ENCODE measurements around the gene PDE1C.

Gene PDE1C

DNA sequence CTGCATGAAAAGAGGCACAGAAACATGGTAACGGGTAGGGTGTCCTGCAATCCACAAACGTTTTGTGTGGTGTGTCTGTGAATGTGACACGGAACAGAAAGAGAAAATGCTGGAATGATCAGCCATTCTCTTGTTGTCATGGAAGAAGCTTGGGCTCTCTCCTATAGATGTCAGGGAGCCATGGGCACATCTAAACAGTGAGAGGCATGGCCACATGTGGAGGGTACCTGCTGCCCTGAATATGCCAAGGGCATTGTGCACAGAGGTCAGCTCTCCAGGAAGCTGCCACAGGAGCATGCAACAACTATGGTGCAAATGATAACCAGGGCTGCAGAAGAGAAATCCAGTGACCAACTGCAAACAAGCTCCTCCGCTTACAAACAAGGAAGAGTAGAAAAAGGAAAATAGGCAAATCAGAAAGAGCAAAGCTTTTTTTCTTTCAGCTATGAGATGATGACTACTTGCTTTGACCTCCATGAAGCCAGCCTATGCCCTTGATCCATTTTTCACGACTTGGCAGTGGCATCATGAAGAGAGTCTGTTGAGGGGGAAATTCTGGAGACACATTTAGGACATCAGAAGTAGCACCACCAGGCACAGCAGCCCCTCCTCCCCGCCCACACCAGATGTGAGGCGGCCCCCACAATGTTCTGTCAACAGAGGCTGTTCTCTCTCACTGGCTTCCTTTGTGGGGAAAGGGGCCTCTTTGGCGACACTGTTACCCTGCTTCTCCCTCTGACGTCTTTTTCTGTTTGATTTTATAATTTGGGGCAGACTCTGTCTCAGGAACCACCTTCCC, 4.8 kb upstream of the PDE1C start:
- DNase-seq: no peak

DNA sequence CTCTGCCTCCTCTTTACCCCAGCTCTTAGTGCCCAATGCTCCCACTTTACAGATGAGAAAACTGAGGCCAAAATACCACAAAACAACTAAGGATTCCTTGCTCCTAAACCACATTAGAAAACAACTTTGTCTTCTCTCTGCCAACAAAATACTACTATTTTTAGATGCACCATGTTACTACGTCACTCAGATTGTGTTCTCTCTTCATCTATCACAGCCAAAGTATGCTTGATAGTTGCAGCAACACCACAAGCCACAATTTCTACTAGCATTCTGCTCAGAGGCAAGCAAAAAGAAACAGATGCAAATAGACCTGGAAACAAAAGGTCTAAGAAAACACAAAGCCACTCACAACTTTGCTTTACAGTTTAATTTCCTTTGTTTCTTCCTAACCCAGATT, 3.3 kb upstream of the PDE1C start:
- no peak for DNase-seq

GRCh38 chr7:32072397-32072796, 2.2 kb upstream of the PDE1C start:
- DNase-seq: no peak

DNA sequence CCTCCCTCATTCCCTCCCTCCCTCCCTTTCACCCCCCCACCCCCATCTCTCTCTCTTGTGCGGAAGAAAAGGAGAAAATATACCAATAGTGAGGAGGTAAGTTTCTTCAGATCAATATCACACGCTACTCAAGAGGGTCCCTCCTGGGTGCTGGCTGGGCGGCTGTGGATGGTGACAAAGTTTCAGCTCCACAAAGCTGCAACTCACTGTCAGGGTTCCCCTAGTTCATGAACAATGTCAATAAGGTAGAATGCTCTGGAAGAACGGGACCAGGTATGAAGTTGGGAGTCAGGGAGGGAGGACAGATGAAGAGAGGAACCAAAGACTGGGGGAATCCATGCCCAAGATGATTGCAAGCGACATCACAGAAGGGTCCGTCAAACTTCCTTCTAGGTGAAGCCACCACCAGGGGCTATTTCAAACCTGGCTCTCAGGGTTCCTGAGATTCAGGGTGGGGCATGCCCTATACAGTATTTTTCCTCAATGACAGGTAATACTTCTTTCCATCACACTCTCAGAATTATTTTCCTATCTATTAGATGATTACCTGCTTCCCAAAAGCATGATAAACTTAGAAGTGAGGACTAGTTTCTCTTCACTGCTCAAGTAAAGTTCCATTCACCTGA, 1.4 kb upstream of the PDE1C start:
- no peak for DNase-seq

DNA sequence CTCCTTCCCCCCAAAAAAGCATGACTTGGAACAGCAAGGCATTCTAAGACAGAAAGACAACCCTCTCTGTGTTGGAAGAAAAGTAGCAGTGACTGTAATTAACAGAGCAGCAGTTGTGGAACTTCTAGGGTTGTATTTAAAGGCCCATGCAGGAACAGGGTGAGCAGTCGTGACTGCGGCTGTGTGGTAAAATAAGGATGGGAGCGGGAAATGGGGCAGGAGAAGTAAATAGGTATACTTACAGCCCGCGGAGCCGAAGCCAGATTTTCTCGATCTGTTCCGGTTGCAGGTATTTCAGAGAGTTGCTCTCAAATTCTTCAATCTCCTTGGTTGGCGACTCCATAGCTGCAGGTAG, 179 bp downstream of the PDE1C start:
- no peak for DNase-seq

- no peak for DNase-seq
These were observed 1.0 kb downstream of the PDE1C start for GRCh38 chr7:32069116-32069650.

- DNase-seq: no peak
These were observed 1.7 kb downstream of the PDE1C start for GRCh38 chr7:32068411-32069101.

DNA sequence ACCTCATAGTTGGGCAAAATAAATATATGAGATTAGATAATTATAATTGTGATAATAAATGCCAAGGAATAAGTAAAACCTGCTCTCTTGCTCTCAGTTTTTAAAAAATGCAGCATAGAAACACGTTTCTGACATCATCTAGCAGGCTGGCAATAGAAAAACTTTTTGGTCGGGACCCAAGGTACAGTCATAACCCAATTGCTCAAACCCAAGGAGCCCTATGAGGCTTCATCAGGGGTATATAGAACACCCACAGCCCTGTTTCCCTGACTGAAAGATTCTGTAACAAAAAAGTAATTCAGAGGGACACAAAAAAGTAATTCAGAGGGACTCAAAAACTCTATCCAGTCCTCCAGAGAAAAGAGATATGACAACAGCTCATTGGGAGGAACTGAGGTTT, 3.8 kb downstream of the PDE1C start:
- no peak for DNase-seq

GRCh38 chr7:32063614-32064013, 6.6 kb downstream of the PDE1C start:
- DNase-seq: no peak

DNA sequence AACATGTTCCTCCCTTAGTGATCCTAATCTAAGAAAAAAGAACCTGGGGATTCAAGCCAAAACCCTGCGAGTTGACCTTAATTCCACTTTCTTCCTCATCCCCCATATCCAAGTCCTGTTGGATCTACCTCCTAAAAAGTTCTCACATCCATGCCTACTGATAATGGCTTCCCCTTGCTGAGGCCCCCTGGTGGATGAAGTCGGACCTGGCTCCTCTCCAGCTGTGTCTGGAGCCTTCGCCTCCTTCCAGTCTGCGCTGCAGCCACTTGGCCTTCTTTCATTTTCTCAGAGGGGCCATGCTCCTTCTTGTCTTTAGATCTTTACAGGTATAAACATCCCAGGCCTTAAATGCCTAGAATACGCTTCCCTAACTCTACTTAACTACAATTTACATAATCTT, 8.1 kb downstream of the PDE1C start:
- DNase-seq: peak; percentile 46 to 58

DNA sequence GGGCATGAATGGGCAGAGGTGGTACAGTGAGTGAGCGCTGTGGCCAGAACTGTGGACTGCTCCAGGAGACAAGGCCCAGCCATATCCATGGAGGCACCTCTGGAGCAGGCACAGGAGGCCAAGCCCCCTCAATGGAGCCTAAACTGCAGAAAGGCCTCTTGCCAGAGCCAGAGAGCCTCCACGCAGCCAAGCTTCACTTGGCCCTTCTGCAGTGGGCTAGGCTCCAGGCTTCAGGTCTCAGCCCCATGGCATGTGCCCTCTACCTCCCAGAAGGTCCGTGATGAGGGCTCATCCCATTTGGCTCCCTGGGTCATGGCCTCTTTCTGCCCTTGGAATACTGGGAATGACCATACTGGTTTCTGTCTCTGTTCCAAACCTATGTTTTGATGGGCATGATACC, 8.9 kb downstream of the PDE1C start:
- DNase-seq: no peak

DNA sequence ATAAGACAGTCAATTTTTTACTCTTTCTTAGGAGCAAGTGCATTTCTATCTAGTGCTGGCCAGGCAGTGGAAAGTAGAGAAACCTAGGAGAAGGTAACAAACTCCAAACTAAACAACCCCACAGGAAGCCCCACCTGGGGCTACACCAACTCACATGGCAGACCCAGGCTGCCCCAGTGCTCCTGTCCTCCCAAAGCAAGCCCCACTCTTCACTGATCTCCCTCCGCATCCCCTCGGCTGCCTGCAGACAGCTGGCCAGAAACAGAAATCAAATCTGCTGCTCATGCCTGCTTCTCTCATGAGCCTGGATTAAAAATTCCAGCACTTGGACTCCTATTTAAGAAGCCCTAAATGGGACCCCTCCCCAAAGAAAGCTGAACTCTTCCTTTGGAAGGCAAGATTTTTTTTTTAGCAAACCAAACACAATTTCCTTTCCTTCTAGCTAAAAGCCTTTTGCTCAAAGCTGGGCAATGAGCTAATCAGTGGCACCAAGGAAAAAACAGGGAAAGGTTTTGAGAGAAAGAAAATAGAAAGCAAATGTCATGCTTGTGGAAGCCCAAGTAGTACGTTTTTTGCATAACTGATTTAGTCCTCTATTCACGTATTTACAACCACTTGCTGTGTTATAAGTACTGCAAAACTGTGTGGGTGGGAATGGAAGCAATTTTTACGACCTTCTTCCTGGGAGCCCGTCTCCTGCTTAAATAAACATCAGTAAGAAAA, 10.8 kb downstream of the PDE1C start:
- no peak for DNase-seq

- DNase-seq: no peak
These were observed 12.2 kb downstream of the PDE1C start for GRCh38 chr7:32058002-32058401.

DNA sequence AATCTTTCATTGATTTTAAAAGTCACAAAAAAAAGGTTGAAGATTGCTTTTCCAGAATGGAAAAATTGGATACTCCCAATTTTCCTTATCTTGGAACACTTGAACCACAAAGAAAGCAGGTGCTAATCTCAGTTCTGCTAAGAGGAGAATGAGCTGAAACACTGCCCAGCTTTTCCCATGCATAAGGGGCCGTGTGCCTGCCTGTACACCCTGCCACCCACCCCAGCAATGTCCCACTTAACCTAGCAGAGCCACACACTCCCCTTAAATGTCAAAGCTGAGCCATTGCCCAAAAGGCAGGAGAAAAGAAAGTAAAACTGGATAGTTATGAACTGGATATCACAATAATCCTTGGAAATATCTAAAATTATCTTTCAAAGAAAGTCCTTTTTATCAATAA, 13.4 kb downstream of the PDE1C start:
- DNase-seq: no peak

DNA sequence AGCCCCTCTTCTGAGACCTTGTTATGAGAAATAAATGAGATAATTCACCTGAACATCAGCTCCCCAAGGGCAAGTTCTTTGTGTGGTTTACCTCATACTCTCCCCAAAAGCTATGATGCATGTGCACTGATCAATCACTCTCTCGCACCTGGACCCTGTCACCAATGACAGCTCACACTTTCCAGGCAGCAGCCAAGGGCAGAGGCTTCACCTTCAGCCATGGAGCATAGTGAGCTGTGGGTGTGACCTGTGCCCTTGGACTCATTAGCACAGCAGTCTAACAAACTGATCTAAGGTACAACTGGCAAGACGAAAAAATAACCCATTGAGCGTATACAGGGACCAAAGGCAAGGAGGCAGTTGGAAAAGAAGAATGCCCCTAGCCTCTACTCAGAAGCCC, 17.0 kb downstream of the PDE1C start:
- DNase-seq: no peak

- DNase-seq: no peak
These were observed 19.1 kb downstream of the PDE1C start for GRCh38 chr7:32051128-32051527.

DNA sequence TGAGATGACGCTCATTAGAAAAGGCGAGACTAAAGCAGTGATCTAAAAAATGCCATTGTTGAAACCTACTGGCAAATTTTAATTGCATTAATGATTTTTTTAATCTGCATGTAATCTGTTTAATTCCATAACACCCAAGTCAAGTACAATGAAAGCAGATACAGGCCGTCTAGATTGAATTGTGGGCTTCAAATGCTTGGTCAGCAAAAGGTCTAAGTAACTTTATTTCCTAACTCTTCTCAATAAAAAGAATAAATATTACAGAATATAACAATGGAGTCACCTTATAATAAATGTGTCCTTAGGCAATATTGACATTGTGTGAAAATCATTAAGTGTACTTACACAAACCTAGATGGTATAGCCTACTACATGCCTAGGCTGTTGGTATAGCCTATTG, 20.6 kb downstream of the PDE1C start:
- no peak for DNase-seq

DNA sequence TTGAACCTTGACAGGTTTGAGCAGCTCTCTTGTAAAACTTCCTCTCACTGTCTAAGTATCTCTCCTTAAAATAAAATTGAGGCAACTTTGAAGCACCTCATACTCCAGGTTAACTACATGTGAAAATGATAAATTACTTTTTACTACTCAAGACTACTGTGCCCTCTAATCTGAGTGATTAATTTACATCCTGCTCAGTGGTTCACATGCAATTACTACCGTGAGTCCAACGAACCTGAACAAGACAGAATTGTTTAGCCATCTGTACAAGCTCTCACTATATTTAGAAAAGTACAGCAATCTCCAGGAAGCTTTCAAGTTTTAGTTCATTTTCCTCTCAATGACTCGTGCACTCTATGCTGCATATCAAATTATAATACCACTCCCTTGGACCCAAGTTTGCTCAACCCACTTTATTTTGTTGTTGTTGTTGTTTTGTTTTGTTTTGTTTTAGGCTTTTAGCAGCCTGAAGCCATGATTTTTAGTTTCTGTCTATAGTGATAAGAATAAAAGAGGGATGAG, 21.2 kb downstream of the PDE1C start:
- DNase-seq: no peak

DNA sequence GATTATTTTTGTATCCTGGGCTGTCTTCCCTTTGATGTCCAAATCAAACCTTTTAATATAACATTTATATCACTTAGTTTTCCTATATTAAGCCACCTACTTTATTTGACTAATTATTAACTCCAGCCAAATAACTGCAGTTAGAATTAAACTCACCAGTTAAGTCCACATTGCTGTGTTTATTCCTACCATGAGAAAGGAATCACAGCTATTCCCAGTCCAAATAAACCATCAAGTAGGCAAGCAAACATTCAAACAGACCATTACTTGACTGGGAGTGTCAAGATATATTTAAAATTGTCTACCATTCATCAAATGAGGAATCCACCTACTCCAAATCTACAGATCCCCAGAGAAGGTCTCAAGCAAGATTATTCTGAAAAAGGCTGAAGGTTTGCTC, 22.4 kb downstream of the PDE1C start:
- DNase-seq: no peak

GRCh38 chr7:32047075-32047474, 23.1 kb downstream of the PDE1C start:
- DNase-seq: no peak

DNA sequence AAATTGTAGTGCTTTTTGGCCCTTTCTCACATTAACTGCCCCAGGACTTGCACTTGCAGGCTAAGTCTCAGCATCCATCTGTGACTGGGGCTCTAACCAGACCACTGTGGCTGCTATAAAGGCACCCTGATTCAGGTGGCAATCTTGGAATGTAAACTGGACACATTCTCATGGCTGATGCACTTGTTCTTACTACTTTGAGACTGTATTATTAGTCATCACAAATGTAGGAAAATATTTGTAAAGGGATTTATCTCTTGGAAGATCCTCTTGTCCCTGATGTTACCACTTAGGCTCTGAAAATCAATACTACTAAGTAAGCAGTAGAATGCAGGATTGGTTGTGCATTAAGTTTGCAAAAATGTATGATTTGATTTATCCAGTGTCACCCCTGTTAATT, 25.0 kb downstream of the PDE1C start:
- DNase-seq: no peak

- no peak for DNase-seq
These were observed 25.5 kb downstream of the PDE1C start for GRCh38 chr7:32044739-32045138.

GRCh38 chr7:32043688-32044087, 26.5 kb downstream of the PDE1C start:
- DNase-seq: no peak
